OCI-LY3 (cell line): ENCODE data around the gene SKA2.

Experiments used
- CTCF ChIP-seq: fragments of 200-600, 300-600 bp; sonication (generic); IDR thresholded peaks from 2 replicates; pipeline ENCODE4 v1.5.1; 2014; ENCODE audit warnings: antibody characterized with exemption, low read length, low read depth
- EZH2phosphoT487 ChIP-seq: fragments of 200-600 bp; shearing (Covaris generic); IDR thresholded peaks from 2 replicates; pipeline ENCODE4 v1.6.1; 2018; ENCODE audit warnings: antibody characterized with exemption, mixed run types, low read depth

GRCh38 chr17:59151591-59151990 is 3.4 kb downstream of the SKA2 start:
- TF ChIP-seq CTCF (no peak), EZH2phosphoT487 (no peak)
